PC-9 (cell line): ENCODE measurements around the gene TP53. TPM values are rescaled to one million over a fixed set of nuclear protein-coding genes. Genes with fewer than 3 reads are reported as not detected.
A peak's percentile ranks its signal among the peaks of the same experiment; 100 is the strongest.

Experiments used
- BruUV-seq: library from RNA; stranded (reverse); fragments of 400-500 nt; replicated peaks from 2 replicates; lab custom pipeline; 2021; lab: Mats Ljungman, UMichigan
- CTCF ChIA-PET: fragments of 300-600 bp; sonication (Branson Sonifier 250); formaldehyde crosslinking; loops from one replicate; lab custom pipeline; 2022; ENCODE audit warnings: antibody characterized with exemption; lab: Charles Lee
- POLR2A ChIA-PET: fragments of 300-600 bp; sonication (Branson Sonifier 250); formaldehyde crosslinking; loops from one replicate; lab custom pipeline; 2022; ENCODE audit warnings: antibody characterized with exemption; ENCODE audit not compliant: unreplicated experiment; lab: Charles Lee
- DNase-seq, 2 experiments: peaks; one replicate each; pipeline versions ENCODE4 v3.0.0 to v3.0.0-alpha.2; 2015 to 2022; ENCODE audit warnings: mixed read lengths in 1 of 2
- H2AFZ ChIP-seq: fragments of 200-600 bp; sonication (generic); 2 replicates; pipeline ENCODE4 v1.8.1; 2017; ENCODE audit warnings: antibody characterized with exemption
- H3F3A ChIP-seq: fragments of 200-600 bp; sonication (generic); 2 replicates; pipeline ENCODE4 v1.8.1; 2017; ENCODE audit warnings: antibody characterized with exemption, mild to moderate bottlenecking, low read depth; ENCODE audit not compliant: insufficient read depth
- H3K27ac ChIP-seq: fragments of 200-600 bp; sonication (generic); 2 replicates; pipeline ENCODE4 v1.6.1; 2016; ENCODE audit warnings: mixed run types
- H3K27me3 ChIP-seq: fragments of 200-600 bp; sonication (generic); 2 replicates; pipeline ENCODE4 v1.6.1; 2016; ENCODE audit warnings: low read depth, mixed run types; ENCODE audit not compliant: insufficient read depth
- H3K36me3 ChIP-seq: fragments of 200-600 bp; sonication (generic); 2 replicates; pipeline ENCODE4 v1.6.1; 2016; ENCODE audit warnings: low read depth, mixed run types
- H3K4me1 ChIP-seq: fragments of 200-600 bp; sonication (generic); replicated peaks from 2 replicates; pipeline ENCODE4 v1.6.1; 2016; ENCODE audit warnings: mixed run types; ENCODE audit not compliant: insufficient read depth
- H3K4me2 ChIP-seq: fragments of 200-600 bp; sonication (generic); 2 replicates; pipeline ENCODE4 v1.6.1; 2017; ENCODE audit warnings: mixed run types
- H3K4me3 ChIP-seq: fragments of 200-600 bp; sonication (generic); 2 replicates; pipeline ENCODE4 v1.6.1; 2016; ENCODE audit warnings: mixed run types
- H3K79me2 ChIP-seq: fragments of 200-600 bp; sonication (generic); 2 replicates; pipeline ENCODE4 v1.6.1; 2017; ENCODE audit warnings: low read depth, mixed run types
- H3K9me2 ChIP-seq: fragments of 200-600 bp; sonication (generic); 2 replicates; pipeline ENCODE4 v1.8.1; 2017; ENCODE audit warnings: mild to moderate bottlenecking; ENCODE audit not compliant: insufficient read depth
- H3K9me3 ChIP-seq: fragments of 200-600 bp; sonication (generic); 2 replicates; pipeline ENCODE4 v1.8.1; 2016; ENCODE audit warnings: low read depth; ENCODE audit not compliant: insufficient read depth
- H4K20me1 ChIP-seq: fragments of 200-600 bp; sonication (generic); 2 replicates; pipeline ENCODE4 v1.8.1; 2017; ENCODE audit not compliant: insufficient read depth
- CTCF ChIP-seq: fragments of 200-600 bp; sonication (generic); conservative IDR thresholded peaks from 2 replicates; pipeline ENCODE4 v1.6.1; 2017; ENCODE audit warnings: mixed run types, antibody characterized with exemption, mild to moderate bottlenecking, moderate library complexity
- EZH2 ChIP-seq: fragments of 200-600 bp; sonication (generic); IDR thresholded peaks from 2 replicates; pipeline ENCODE4 v1.8.0; 2017; ENCODE audit warnings: antibody characterized with exemption, low read depth
- intact Hi-C: fragments of 100-400 bp; cut with micrococcal nuclease; formaldehyde crosslinking; loops from one replicate; pipeline ENCODE4 v1.10.0; 2022; ENCODE audit not compliant: unreplicated experiment
- total RNA-seq: library from RNA; stranded (reverse); gene quantifications from 2 replicates; pipeline ENCODE4 v1.2.3, GENCODE V29; 2021

The TP53 gene
- total RNA-seq, 1 experiment from 2014 or later: 340 TPM

GRCh38 chr17:7684851-7685532 lies 2.3 kb downstream of the TP53 start:
- H3K4me1 ChIP-seq: peaks cover 10% of the 10 kb centered on the region
- peak overlapping the region; percentile 96 for H3K27ac ChIP-seq
- H3K9me2 ChIP-seq: no peaks in the 10 kb centered on the region
- H2AFZ ChIP-seq: no peak overlapping the region
- POLR2A ChIA-PET: interaction anchor here (0.6 kb wide), 1 partner anchor 68 kb away, joined by 4 read pairs; no protein-coding TSS in a partner anchor
- H3K4me3 ChIP-seq: peak overlapping the region; percentile 99
- peak overlapping the region; percentile 93 for H3K4me2 ChIP-seq
- no peaks in the 10 kb centered on the region for H3K9me3 ChIP-seq
- peaks cover 88% of the 10 kb centered on the region for H3K79me2 ChIP-seq
- H3K36me3 ChIP-seq: peaks cover 18% of the 10 kb centered on the region
- BruUV-seq: no TSS peak
- CTCF ChIA-PET: interaction anchor here (0.7 kb wide), 2 partner anchors 141 to 434 kb away, joined by 3 read pairs; partner anchors contain the start of gene CTDNEP1
- peaks cover 33% of the 10 kb centered on the region for H3F3A ChIP-seq
- peaks cover 36% of the 10 kb centered on the region for H4K20me1 ChIP-seq
- no peak for DNase-seq
- no peaks in the 10 kb centered on the region for H3K27me3 ChIP-seq
- TF ChIP-seq CTCF (no peak), EZH2 (no peak)
- intact Hi-C loops: loop anchor here (5.0 kb wide), 6 partner anchors 53 to 638 kb away; partner anchors contain the start of genes CLDN7, SHBG and TMEM256

GRCh38 chr17:7677388-7678067 lies 9.8 kb downstream of the TP53 start:
- no TSS peak for BruUV-seq
- TF ChIP-seq EZH2 (no peak), CTCF (no peak)
- CTCF ChIA-PET: no interaction called here

GRCh38 chr17:7676533-7676932 lies 10.8 kb downstream of the TP53 start:
- no peaks in the 10 kb centered on the region for H3K4me1 ChIP-seq
- no peaks in the 10 kb centered on the region for H3F3A ChIP-seq
- H3K36me3 ChIP-seq: peaks cover 18% of the 10 kb centered on the region; the same call in 1 of the 2 replicates
- H4K20me1 ChIP-seq: peaks cover 4% of the 10 kb centered on the region; the same call in 1 of the 2 replicates
- ChIA-PET CTCF (no interaction called here), POLR2A (no interaction called here)
- DNase-seq: no peak
- no peak overlapping the region for H3K4me2 ChIP-seq
- peaks cover 7% of the 10 kb centered on the region; the same call in 1 of the 2 replicates for H3K9me3 ChIP-seq
- H3K27ac ChIP-seq: no peak overlapping the region
- H3K79me2 ChIP-seq: peaks cover 26% of the 10 kb centered on the region
- no peaks in the 10 kb centered on the region for H3K9me2 ChIP-seq
- TF ChIP-seq CTCF: no peak
- TF ChIP-seq EZH2: no peak
- H2AFZ ChIP-seq: no peak overlapping the region
- H3K27me3 ChIP-seq: no peaks in the 10 kb centered on the region
- intact Hi-C loops: no loop called here
- no TSS peak for BruUV-seq
- no peak overlapping the region for H3K4me3 ChIP-seq

More at GRCh38 chr17:7677388-7678067, 9.8 kb downstream of the TP53 start:
- Histone ChIP-seq H3F3A (no peaks in the 10 kb centered on the region), H3K27me3 (no peaks in the 10 kb centered on the region), H3K36me3 (peaks cover 21% of the 10 kb centered on the region; the same call in 1 of the 2 replicates), H4K20me1 (peaks cover 10% of the 10 kb centered on the region; the same call in 1 of the 2 replicates), H2AFZ (no peak overlapping the region), H3K9me2 (no peaks in the 10 kb centered on the region), H3K4me3 (no peak overlapping the region), H3K4me1 (no peaks in the 10 kb centered on the region), H3K4me2 (no peak overlapping the region), H3K79me2 (peaks cover 36% of the 10 kb centered on the region), H3K27ac (no peak overlapping the region), H3K9me3 (peaks cover 7% of the 10 kb centered on the region; the same call in 1 of the 2 replicates)
- POLR2A ChIA-PET: no interaction called here
- DNase-seq: no peak
- intact Hi-C loops: no loop called here
